Measurements from ENCODE around the gene NABP1. TPM values are rescaled to one million over a fixed set of nuclear protein-coding genes. Genes with fewer than 3 reads are reported as not detected.

Gene NABP1
- total RNA-seq, 1 donor from 2014 or later = 10.3 TPM

- peak in 1 of 2 donors; percentile 73 for DNase-seq (ENCODE audit: low read depth in 2 of 2)
Observed at GRCh38 chr2:191679818-191680600, 2.1 kb downstream of the NABP1 start.

DNA sequence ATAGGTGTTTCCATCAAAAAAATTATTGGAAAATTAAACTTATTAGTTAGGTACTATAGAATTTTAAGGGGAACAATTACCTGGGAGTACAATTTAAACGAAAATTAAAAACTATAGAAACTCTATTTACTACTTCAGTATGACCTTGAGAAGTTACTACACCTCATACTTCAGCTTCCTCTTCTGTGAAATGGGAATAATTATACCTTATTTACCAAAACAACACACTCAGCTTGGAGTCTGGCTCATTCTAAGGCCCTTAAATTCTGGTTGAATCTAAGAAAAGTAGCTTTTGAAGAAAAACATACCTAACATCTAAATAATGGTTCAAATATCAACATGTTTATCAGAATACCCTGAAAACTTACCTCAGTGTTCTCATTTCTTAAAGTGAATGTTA is 2.7 kb downstream of the NABP1 start:
- DNase-seq (ENCODE audit: low read depth in 2 of 2) = no peak

DNA sequence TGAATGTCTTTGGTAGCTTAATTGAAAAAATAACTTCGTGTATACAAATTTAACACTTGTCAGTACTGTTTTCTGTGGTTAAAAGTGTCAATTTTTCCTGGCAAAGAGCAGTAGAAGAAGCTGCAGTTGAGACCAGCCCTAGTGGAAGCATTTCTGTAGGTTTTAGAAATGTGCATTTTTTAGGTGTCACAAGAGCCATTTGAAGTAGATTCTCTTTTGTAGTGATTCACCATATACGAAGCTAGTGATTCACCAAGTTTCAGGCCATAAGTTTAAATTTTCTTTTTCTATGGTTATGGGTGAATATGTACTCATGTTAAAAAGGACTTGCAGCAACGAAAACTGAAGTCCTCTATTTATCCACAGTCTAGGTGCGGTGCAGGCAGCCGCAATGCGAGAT is 4.2 kb downstream of the NABP1 start:
- DNase-seq (ENCODE audit: low read depth in 2 of 2) = no peak

- DNase-seq (ENCODE audit: low read depth in 2 of 2) = no peak
Observed at GRCh38 chr2:191686066-191686465, 8.1 kb downstream of the NABP1 start.

DNA sequence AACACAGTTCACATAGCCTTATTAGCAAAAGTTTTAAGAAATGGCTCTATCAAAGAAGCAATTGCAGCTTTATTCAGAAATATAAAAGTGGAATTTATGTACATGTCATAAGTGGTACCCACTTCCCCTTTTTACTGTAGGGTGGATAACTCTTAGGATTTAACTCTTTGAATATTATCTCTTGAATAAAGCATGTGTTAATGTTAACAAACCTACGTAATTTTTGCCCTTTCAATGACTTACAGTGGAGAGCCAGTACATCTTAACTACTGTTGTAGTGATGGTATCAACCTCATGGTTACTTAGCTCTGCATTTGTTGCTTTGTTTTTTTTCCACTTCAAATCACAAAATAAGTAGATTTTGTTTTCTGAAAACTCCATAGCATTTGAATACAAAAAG is 8.8 kb downstream of the NABP1 start:
- DNase-seq (ENCODE audit: low read depth in 2 of 2) = no peak

GRCh38 chr2:191687867-191688266 is 9.9 kb downstream of the NABP1 start:
- DNase-seq (ENCODE audit: low read depth in 2 of 2) = no peak

- peak in 1 of 2 donors; percentile 79 for DNase-seq (ENCODE audit: low read depth in 2 of 2)
Observed at GRCh38 chr2:191688934-191689695, 11.2 kb downstream of the NABP1 start.

DNA sequence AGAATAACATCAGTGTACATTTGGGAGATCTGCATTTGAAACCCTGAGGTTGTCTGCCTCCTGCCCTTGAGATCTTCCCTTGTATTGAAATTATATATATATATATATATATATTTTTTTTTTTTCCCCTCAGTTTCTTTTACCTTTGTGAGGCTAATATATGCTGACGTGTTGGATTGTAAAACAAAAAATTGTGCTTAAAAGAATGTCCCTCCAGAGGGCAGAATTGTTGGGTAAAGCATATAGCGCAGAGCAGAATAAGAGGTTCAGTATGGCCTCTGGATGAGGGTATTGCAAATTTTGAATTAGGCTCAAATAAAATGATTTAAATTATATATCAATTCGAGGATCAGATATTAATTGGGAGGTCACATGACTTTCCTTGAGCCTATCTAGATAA is 12.4 kb downstream of the NABP1 start:
- DNase-seq (ENCODE audit: low read depth in 2 of 2) = no peak

GRCh38 chr2:191691016-191691735 is 13.2 kb downstream of the NABP1 start:
- DNase-seq (ENCODE audit: low read depth in 2 of 2) = peak; percentile 79 to 87

- DNase-seq (ENCODE audit: low read depth in 2 of 2) = no peak
Observed at GRCh38 chr2:191691898-191692297, 14.0 kb downstream of the NABP1 start.

DNA sequence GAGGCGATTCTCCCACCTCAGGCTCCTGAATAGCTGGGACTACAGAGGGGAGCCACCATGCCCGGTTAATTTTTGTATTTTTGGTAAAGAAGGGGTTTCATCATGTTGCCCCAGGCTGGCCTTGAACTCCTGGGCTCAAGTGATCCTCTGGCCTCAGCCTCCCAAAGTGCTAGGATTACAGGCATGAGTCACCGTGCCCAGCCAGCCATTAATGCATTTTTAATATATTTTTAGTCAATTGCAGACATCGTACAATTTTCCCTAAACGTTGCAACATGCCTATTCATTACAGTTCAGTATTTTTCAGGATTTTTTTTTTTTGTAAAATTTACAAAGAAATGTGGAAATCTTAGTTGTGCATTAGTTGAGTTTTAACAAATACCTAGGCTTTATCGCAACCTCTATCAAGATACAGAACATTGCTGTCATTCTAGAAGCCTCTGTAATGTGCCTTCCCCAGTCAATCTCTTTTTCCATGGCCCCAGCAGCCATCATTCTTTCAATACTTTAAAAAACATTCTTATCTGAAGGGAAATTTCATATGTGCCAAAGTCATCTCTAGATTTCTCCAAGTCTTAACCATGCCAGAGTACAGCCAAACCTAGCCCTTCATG is 14.7 kb downstream of the NABP1 start:
- no peak for DNase-seq (ENCODE audit: low read depth in 2 of 2)

GRCh38 chr2:191693166-191693565 is 15.2 kb downstream of the NABP1 start:
- no peak for DNase-seq (ENCODE audit: low read depth in 2 of 2)

GRCh38 chr2:191693778-191694177 is 15.8 kb downstream of the NABP1 start:
- no peak for DNase-seq (ENCODE audit: low read depth in 2 of 2)

GRCh38 chr2:191696001-191696400 is 18.1 kb downstream of the NABP1 start:
- peak in 1 of 2 donors; percentile 47 for DNase-seq (ENCODE audit: low read depth in 2 of 2)

DNA sequence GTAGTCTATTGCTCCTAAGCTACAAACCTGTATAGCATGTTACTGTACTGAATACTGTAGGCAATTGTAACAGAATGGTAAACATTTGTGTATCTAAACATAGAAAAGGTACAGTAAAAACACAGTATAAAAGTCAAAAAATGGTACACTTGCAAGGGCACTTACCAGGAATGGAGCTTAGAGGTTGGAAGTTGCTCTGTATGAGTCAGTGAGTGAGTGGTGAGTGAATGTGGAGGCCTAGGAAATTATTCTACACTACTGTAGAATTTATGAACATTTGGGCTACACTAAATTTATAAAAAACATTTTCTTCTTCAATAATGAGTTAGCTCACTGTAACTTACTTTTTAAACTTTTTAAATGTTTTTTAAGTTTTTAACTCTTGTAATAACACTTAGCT is 19.0 kb downstream of the NABP1 start:
- no peak for DNase-seq (ENCODE audit: low read depth in 2 of 2)

- no peak for DNase-seq (ENCODE audit: low read depth in 2 of 2)
Observed at GRCh38 chr2:191697870-191698269, 19.9 kb downstream of the NABP1 start.

- no peak for DNase-seq (ENCODE audit: low read depth in 2 of 2)
Observed at GRCh38 chr2:191699341-191699945, 21.5 kb downstream of the NABP1 start.

DNA sequence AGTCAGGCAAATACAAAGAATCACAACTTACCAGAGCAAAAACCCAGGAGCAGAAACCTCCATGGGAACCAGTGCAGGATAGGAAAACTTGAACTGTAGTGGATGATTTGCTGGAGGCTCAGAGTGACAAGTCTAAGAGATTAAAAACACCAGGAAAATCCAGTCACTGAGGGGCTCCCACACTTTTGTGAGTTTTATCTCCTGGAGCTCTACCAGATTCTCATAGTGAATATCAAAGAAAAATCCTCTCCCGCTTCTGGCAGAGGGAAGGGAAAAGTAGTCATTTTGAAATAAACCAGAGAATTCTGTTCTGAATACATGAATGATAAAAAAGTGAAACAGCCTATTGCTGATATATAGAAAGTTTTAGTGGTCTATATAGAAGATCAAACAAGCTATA is 23.1 kb downstream of the NABP1 start:
- DNase-seq (ENCODE audit: low read depth in 2 of 2) = no peak

DNA sequence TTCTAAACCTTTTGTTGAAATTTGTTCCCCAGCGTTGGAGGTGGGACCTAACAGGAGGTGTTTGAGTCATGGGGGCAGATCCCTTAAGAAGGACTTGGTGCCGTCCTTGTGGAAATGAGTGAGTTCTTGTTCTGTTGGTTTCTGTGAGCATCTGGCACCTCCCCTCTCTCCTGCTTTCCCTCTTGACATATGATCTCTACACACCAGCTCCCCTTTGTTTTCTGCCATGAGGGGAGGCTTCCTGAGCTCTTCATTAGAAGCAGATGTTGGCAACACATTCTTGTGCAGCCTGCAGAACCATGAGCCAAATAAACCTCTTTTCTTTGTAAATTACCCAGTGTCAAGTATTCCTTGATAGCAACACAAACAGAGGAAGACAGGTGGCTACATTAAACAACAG is 23.8 kb downstream of the NABP1 start:
- no peak for DNase-seq (ENCODE audit: low read depth in 2 of 2)

DNA sequence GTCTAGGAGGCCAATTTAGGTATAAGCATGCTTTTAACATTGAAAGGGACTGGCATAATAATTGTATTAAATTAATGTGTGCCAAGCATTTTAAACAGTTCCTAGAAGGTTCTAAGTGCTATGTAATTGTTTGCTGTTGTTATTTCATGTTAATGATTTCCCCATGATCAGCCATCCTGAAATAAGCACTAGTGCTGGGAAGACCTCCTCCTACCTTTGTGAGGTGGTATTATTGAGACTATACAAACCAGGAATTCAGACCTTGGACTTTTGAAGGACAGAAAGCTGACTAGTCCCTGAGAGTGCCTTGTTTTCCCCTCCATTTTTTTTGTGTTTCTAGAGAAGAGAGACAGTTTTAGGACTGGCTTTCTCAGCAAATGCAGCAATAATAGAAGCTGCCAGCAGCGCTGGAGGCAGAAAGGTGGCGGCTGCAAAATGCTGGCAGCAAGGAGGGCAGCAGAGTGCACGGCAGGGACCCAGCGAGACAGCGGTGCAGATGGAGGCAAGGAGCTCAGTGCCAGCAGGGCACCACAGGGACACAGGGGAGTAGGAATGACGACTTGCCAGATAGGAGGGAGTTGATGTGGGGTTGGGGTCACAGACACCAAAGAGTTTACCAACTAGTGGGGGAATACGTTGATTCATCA is 25.3 kb downstream of the NABP1 start:
- no peak for DNase-seq (ENCODE audit: low read depth in 2 of 2)

GRCh38 chr2:191705084-191705483 is 27.1 kb downstream of the NABP1 start:
- DNase-seq (ENCODE audit: low read depth in 2 of 2) = no peak
